CD4-positive, alpha-beta T cell treated with Interleukin-15 for 4 hours (primary cell): Measurements from ENCODE around the gene DLX5.
"Not testable (repeated sequence)": the region's sequence is repeated elsewhere in the genome, so short reads cannot be mapped to it uniquely, and the experiment has no call there.

ENCODE experiments used
- DNase-seq: peaks from one replicate; pipeline ENCODE4 v3.0.0-alpha.2; 2020; ENCODE audit warnings: low spot score

DLX5 gene

GRCh38 chr7:97024209-97025129 lies at the start of gene DLX5:
TSS of gene DLX5 (minus strand) at chr7:97024831. CDS start at chr7:97024623, 208 bp downstream.
- no peak for DNase-seq

GRCh38 chr7:97072025-97072424 lies 47.4 kb upstream of the DLX5 start:
- DNase-seq, result not testable (repeated sequence)

- peak; percentile 37 for DNase-seq
These were observed 40.4 kb upstream of the DLX5 start for GRCh38 chr7:97064972-97065587.

GRCh38 chr7:97064020-97064419 lies 39.4 kb upstream of the DLX5 start:
- DNase-seq, result no peak

- no peak for DNase-seq
These were observed 18.6 kb upstream of the DLX5 start for GRCh38 chr7:97043281-97043680.

GRCh38 chr7:97039374-97040065 lies 14.9 kb upstream of the DLX5 start:
- no peak for DNase-seq

- not testable (repeated sequence) for DNase-seq
These were observed 9.7 kb upstream of the DLX5 start for GRCh38 chr7:97034213-97034852.

GRCh38 chr7:97027427-97028234 lies 3.0 kb upstream of the DLX5 start:
- peak; percentile 56 for DNase-seq

GRCh38 chr7:97026715-97027426 lies 2.2 kb upstream of the DLX5 start:
- DNase-seq, result no peak

- DNase-seq, result no peak
These were observed 1.5 kb upstream of the DLX5 start for GRCh38 chr7:97025983-97026714.

GRCh38 chr7:97025130-97025499 lies 484 bp upstream of the DLX5 start:
- DNase-seq, result no peak

- no peak for DNase-seq
These were observed 1.9 kb downstream of the DLX5 start for GRCh38 chr7:97022491-97023306.

GRCh38 chr7:97021747-97022490 lies 2.7 kb downstream of the DLX5 start:
- no peak for DNase-seq

- no peak for DNase-seq
These were observed 3.5 kb downstream of the DLX5 start for GRCh38 chr7:97020996-97021746.

- no peak for DNase-seq
These were observed 4.0 kb downstream of the DLX5 start for GRCh38 chr7:97020601-97020995.

GRCh38 chr7:97019710-97020225 lies 4.9 kb downstream of the DLX5 start:
- DNase-seq, result no peak

GRCh38 chr7:97018791-97019531 lies 5.7 kb downstream of the DLX5 start:
- DNase-seq, result no peak
